Sigmoid colon (tissue), 7 donors: Measurements from ENCODE around the gene MYL7. TPM values are rescaled to one million over a fixed set of nuclear protein-coding genes. Genes with fewer than 3 reads are reported as not detected.

Experiments used
- DNase-seq: peaks from one replicate; pipeline ENCODE4 v3.0.0-alpha.2; 2019
- H3K27ac ChIP-seq, 4 donors: fragments of 200-600 bp; sonication (generic); one replicate each; pipeline ENCODE4 v1.5.1; 2016 to 2019; ENCODE audit warnings: mild to moderate bottlenecking in 1 of 4
- H3K27me3 ChIP-seq, 3 donors: fragments of 200-600 bp; sonication (generic); one replicate each; pipeline ENCODE4 v1.5.1; 2019; ENCODE audit warnings: mild to moderate bottlenecking in 1 of 3
- H3K36me3 ChIP-seq, 4 donors: fragments of 200-600 bp; sonication (generic); one replicate each; pipeline ENCODE4 v1.5.1; 2016 to 2019
- H3K4me1 ChIP-seq, 4 donors: fragments of 200-600 bp; sonication (generic); one replicate each; pipeline ENCODE4 v1.5.1; 2017 to 2019
- H3K4me3 ChIP-seq, 4 donors: fragments of 200-600 bp; sonication (generic); one replicate each; pipeline ENCODE4 v1.5.1; 2017 to 2019; ENCODE audit warnings: mild to moderate bottlenecking in 2 of 4, moderate library complexity in 1 of 4
- H3K9me3 ChIP-seq, 4 donors: fragments of 200-600 bp in 3 of 4; sonication (generic) in 3 of 4; one replicate each; pipeline versions ENCODE4 v1.5.1 to v1.6.1; 2013 to 2019
- EP300 ChIP-seq, 4 donors: sonication (generic); formaldehyde crosslinking; IDR thresholded peaks; one replicate each; pipeline ENCODE4 v1.6.1; 2017; ENCODE audit warnings: antibody characterized with exemption in 4 of 4
- POLR2A ChIP-seq, 2 donors: fragments of 450-650 bp; IDR thresholded peaks; one replicate each; pipeline ENCODE4 v1.6.1; 2016; ENCODE audit warnings: antibody characterized with exemption in 2 of 2, mild to moderate bottlenecking in 2 of 2, moderate library complexity in 2 of 2
- POLR2AphosphoS5 ChIP-seq, 4 donors: sonication (generic); formaldehyde crosslinking; IDR thresholded peaks; one replicate each; pipeline ENCODE4 v1.6.1; 2017; ENCODE audit warnings: antibody characterized with exemption in 4 of 4
- WGBS, 2 donors: extraction: QIAGEN DNeasy Blood & Tissue Kit; methylation state at CpG; one replicate each; pipeline ENCODE4 v1.1.7; 2013; 5-methylcytosine and 5-hydroxymethylcytosine counted together
- intact Hi-C: fragments of 100-400 bp; cut with DNase I; formaldehyde crosslinking; loops from one replicate; pipeline ENCODE4 v1.15.1; 2023
- polyA plus RNA-seq, 3 donors: library from polyadenylated mRNA; stranded (reverse); fragments of 200-250 nt; gene quantifications; one replicate each; pipeline ENCODE4 v1.2.3, GENCODE V29; 2013
- total RNA-seq, 4 donors: library from RNA; depleted of rRNA; stranded (reverse); fragments of >200 nt; gene quantifications; one replicate each; pipeline ENCODE4 v1.1.0, GENCODE V29; 2016
- TF ChIP-seq, protein P1 (sequence below), 4 experiments: fragments of 450-650 bp in 3 of 4; fragments of 200-600 bp in 1 of 4; IDR thresholded peaks; one replicate each; pipeline ENCODE4 v1.5.1; 2016 to 2019; ENCODE audit warnings: antibody characterized with exemption in 4 of 4, mild to moderate bottlenecking in 3 of 4, moderate library complexity in 2 of 4
- donor health status: healthy with polysubstance abuse.
- donor health status: Bipolar disorder and iron deficiency.
- donor health status: healthy.

MYL7 gene
- total and polyA plus RNA-seq, 7 donors: 0.39 to 7.2 TPM; not detected in 5

DNA sequence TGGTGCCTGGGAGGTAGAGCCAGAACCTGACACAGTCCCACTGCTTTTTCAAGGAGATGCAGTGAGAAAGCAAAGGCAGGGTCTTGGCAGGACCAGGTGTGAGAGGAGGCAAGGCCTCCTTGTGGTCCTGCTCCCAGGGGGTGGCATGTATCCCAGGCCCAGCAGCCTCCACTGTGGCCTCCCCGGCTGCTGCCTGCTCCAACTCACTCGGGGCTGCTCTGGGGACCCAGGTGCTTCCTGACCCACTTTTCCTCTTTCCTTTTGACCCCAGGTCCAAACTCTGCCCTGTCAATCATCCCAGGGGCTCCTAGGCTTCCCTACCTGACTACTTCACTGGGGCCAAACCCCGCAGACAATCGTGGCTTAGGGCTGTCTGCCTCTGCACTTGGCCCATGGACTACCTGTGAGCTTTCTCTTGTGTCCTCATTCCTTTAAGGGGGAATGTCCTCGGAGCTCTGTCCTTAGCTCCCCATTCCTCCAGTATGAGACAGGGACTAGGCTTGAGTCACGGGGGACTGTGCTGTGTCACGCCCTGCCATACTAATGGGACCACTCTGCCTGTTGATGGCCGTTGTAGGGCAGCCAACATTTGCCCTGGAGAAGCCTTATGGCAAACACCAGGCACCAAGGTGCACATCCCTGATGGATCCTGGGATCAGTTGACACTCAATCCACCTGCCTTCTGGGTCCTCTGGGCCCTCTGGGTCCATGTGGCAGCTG is 38.1 kb downstream of the MYL7 start:
- intact Hi-C loops: no loop called here
- H3K4me1 ChIP-seq: peaks cover 0 to 29% (median 21%) of the 10 kb centered on the region in 4 donors
- H3K27ac ChIP-seq: peak overlapping the region; percentile 74 to 91 (median 78)
- 70 to 82% methylated on average over 8 of the region's 8 CpGs for WGBS, 2 donors
- TF ChIP-seq, protein P1, sequence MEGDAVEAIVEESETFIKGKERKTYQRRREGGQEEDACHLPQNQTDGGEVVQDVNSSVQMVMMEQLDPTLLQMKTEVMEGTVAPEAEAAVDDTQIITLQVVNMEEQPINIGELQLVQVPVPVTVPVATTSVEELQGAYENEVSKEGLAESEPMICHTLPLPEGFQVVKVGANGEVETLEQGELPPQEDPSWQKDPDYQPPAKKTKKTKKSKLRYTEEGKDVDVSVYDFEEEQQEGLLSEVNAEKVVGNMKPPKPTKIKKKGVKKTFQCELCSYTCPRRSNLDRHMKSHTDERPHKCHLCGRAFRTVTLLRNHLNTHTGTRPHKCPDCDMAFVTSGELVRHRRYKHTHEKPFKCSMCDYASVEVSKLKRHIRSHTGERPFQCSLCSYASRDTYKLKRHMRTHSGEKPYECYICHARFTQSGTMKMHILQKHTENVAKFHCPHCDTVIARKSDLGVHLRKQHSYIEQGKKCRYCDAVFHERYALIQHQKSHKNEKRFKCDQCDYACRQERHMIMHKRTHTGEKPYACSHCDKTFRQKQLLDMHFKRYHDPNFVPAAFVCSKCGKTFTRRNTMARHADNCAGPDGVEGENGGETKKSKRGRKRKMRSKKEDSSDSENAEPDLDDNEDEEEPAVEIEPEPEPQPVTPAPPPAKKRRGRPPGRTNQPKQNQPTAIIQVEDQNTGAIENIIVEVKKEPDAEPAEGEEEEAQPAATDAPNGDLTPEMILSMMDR (IDR thresholded peaks at IDR 0.05): no peak
- no peak for TF ChIP-seq POLR2A (IDR thresholded peaks at IDR 0.05)
- TF ChIP-seq EP300 (IDR thresholded peaks at IDR 0.05): no peak
- no peak for TF ChIP-seq POLR2AphosphoS5 (IDR thresholded peaks at IDR 0.05)
- H3K27me3 ChIP-seq: peaks cover 5 to 41% (median 14%) of the 10 kb centered on the region in 3 donors
- H3K36me3 ChIP-seq: peaks cover 0 to 9% (median 0%) of the 10 kb centered on the region in 4 donors
- no peaks in the 10 kb centered on the region for H3K9me3 ChIP-seq
- no peak overlapping the region for H3K4me3 ChIP-seq
- DNase-seq: no peak

DNA sequence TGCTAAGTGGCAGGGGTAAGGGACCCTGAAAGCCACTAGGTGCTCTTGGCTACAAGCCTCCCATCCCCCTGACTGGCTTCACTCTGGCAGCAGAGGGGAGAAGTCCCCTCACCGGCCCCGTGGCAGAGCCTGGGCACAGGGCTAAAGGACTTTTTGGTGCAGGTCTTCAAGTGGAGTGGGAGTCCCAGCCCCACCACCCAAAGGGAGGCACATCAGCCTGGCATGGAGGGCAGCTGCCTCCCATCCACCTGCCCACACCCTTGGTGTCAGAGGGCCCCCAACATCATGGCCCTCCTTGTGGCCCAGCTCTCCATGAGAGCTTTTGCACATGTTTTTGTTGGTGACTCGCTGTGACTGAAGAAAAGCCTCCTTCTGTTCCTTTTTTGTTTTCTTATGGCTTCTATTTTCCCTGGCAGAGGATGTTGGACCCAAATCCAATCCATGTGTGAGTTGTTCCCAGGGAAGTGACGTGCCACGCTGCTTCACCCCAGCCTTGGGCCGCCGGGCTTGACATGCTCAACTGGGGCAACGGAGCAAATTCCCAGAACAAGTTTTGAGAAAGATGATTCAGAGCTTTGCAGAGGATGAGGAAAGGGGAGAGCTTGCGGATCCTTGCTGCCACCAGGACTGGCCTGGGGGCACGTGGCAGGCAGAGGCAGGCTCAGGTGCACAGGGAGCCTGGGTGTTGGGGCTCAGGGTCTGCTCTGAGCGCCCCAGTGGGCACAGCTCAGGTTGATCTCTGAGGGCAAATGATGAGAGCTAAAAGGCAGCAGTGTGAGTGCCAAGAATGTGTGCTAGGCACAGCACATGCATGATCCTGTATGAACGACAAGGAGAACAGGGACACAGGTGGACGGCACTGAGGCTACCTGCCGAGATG is 38.9 kb downstream of the MYL7 start:
- peaks cover 5 to 34% (median 14%) of the 10 kb centered on the region in 3 donors for H3K27me3 ChIP-seq
- TF ChIP-seq POLR2AphosphoS5 (IDR thresholded peaks at IDR 0.05): no peak
- TF ChIP-seq POLR2A (IDR thresholded peaks at IDR 0.05): no peak
- TF ChIP-seq, protein P1 (IDR thresholded peaks at IDR 0.05): no peak
- no peak for TF ChIP-seq EP300 (IDR thresholded peaks at IDR 0.05)
- intact Hi-C loops: no loop called here
- peaks cover 0 to 25% (median 21%) of the 10 kb centered on the region in 4 donors for H3K4me1 ChIP-seq
- peaks cover 0 to 6% (median 0%) of the 10 kb centered on the region in 4 donors for H3K36me3 ChIP-seq
- 87 to 88% methylated on average over 14 of the region's 14 CpGs for WGBS, 2 donors
- H3K9me3 ChIP-seq: no peaks in the 10 kb centered on the region
- peak; percentile 65 for DNase-seq
- no peak overlapping the region for H3K4me3 ChIP-seq
- H3K27ac ChIP-seq: peak overlapping the region; percentile 61 to 91 (median 75)

DNA sequence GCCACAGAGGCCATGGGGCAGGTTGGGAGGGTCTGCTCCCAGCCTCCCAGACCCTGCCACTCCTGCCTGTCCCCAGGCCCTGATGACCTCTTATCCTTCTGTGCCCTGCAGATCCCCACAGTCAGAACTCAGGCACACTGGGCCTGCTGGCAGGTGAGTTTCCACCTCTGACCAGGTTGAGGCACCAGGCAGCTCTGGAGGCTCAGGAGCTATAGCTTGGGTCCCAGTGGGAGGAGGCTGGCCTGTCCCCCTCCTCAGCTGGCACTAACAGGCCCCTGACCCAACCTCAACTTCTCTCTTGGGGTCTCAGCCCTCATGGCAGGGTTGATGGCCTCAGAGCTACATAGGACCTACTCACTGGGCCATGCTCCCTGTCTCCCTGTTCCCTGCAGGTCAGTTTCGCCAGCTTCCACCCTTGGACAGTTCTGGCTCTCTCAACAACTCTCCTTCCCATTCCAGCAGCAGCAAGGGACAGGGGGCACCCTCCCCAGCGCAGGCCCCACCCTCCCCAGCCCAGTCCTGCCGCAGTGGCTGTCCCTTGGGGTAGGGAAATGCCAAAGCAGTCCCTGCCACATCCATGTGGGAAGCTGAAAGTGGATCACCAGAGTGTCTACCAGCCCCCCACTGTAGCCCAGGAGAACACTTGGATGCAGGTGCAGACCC is 39.7 kb downstream of the MYL7 start:
- Histone ChIP-seq H3K27ac (peak overlapping the region; percentile 55 to 91 (median 60)), H3K9me3 (no peaks in the 10 kb centered on the region), H3K27me3 (peaks cover 5 to 27% (median 14%) of the 10 kb centered on the region in 3 donors), H3K36me3 (no peaks in the 10 kb centered on the region), H3K4me3 (no peak overlapping the region), H3K4me1 (peaks cover 0 to 23% (median 20%) of the 10 kb centered on the region in 4 donors)
- WGBS, 2 donors: 83 to 88% methylated on average over 3 of the region's 3 CpGs
- intact Hi-C loops: no loop called here
- TF ChIP-seq, protein P1 (IDR thresholded peaks at IDR 0.05): no peak
- TF ChIP-seq POLR2AphosphoS5 (IDR thresholded peaks at IDR 0.05) (no peak), EP300 (IDR thresholded peaks at IDR 0.05) (no peak), POLR2A (IDR thresholded peaks at IDR 0.05) (no peak)
- DNase-seq: no peak

DNA sequence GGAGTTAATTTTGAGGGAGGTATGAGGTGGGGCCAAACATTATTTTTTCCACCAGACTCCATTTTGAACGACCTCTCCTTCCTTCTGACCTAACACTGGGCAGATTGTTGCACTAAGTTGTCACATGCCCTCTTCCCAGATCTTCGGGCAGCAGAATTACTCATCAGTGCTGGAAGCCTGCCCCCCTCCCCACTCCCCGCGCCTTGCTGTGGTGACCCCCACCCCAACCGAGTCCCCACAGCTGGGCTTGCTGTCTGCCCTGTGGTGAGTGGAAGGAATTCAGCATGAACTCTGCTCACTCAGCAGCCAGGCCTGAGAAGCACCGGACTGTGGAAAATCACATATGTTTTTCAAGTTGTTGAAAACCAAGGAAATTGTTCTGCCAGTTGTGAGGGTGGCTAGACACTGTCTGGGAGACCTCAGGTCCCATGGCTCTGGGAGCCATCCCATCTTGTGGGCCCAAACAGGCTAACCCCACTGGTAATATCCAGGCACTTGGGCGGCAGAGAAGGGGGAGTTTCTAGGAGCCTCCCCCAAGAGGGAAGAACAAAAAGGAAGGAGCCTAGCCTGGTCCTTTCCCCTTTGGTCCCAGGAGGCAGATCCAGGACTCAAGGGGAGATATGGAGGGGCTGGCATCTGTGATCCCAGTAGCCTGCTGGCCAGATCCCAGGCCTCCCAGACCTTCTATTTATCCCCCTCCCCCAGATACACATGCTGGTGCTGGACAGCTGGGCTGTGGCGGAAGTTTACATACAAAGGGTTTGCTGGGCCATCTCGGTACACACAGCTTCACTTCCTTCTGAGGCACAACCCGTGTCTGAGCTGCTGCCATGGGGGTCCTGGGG is 40.5 kb downstream of the MYL7 start:
- Histone ChIP-seq H3K27me3 (peaks cover 5 to 21% (median 14%) of the 10 kb centered on the region in 3 donors), H3K36me3 (no peaks in the 10 kb centered on the region), H3K4me3 (no peak overlapping the region), H3K27ac (peak overlapping the region; percentile 55 to 91 (median 60)), H3K9me3 (no peaks in the 10 kb centered on the region), H3K4me1 (peaks cover 0 to 15% (median 12%) of the 10 kb centered on the region in 4 donors)
- TF ChIP-seq POLR2A (IDR thresholded peaks at IDR 0.05) (no peak), EP300 (IDR thresholded peaks at IDR 0.05) (no peak)
- 52 to 65% methylated on average over 10 of the region's 10 CpGs for WGBS, 2 donors
- DNase-seq: peak; percentile 65
- intact Hi-C loops: no loop called here
